SKM-1 (cell line): Measurements from ENCODE around the gene AHNAK2.
"Not testable (repeated sequence)": the region's sequence is repeated elsewhere in the genome, so short reads cannot be mapped to it uniquely, and the experiment has no call there.

Experiments used
- DNase-seq: peaks from one replicate; lab custom pipeline; 2025; ENCODE audit not compliant: unreplicated experiment; lab: John Stamatoyannopoulos, UW

Gene AHNAK2

DNA sequence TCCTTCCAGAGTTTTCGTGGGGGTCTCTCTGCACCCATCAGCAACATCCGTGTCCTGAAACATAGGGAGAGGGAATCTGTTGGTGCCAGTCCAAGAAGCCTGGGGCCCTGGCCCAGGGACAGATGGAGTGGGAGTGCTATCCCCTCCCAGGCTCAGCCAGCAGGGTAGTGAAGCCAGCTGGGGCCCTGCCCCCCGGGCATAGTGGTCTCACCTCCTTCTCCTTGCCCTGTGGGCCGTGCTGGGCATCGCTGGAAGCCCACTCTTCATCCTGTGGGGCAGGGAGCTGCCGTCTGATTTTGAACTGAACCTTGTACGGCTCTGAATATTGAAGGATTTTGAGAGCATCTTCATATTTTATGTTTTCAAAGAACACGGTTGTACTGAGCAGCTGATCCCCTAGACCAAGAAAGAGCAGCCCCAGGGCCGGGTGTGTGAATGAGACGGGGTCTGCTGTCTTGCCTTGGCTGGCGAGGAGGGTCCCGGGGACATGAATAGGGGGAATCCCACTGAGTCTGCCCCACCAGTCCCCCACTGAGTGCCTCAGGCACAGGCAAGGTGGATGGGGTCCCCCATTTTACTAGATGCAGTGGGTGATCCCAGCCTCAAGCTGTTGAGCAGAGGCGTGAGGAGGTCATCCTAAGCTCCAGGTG is 23.3 kb downstream of the AHNAK2 start:
- DNase-seq, result no peak

DNA sequence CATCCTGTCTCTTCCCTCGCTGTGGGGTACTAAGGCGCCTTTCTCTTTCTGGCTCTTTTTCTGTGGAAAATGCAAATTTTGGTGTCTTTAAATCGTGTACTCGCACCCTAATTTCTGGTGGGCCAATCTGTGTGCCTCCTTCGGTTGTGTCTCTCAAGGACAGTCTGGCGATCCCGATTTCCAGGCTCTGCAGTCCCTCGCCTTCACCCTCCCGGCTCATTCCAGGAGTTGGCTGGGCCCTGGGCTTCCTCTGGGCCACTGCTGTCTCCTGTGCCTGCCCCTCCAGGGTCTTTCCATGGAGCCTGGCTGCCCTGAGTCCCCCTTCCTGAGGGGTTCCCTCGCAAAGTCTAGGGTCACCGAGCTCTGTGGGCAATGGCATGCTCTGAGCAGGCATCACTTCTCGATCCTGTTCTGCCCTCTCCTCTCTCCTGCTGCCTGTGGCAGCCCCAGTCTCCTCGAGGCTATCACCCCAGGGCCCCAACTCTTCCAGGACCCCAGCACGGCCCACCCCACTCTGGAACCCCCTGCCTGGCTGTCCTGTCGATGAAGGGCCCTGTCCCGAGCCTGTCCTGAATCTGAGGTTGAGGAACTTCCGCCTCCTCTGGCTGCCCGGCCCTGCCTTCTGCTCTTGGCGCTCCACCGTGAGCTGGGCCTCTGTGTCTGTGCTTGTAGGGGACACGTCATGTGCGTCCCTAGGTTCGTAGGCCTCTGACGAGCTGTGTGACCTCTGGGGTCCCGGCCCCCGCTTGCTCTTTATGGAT is 24.1 kb downstream of the AHNAK2 start:
- no peak for DNase-seq

DNA sequence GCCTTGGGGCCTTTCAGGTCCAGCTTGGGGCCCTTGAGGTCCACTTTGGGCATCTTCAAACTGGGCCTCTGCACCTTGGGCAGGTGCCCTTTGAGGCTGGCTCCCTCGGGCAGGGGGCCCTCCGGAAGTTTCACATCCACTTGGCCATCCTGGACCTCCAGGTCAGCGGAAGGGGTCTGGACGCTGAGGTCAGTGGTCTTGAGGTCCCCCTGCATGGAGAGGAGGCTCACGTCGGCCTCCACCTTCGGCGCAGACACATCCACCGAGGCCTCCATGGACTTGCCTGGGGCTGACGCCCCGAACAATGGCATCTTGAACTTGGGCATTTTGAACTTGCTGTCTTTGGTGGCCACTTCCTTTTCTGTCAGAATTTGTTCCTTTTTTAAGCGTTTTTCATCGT is 25.1 kb downstream of the AHNAK2 start:
- DNase-seq, result no peak

DNA sequence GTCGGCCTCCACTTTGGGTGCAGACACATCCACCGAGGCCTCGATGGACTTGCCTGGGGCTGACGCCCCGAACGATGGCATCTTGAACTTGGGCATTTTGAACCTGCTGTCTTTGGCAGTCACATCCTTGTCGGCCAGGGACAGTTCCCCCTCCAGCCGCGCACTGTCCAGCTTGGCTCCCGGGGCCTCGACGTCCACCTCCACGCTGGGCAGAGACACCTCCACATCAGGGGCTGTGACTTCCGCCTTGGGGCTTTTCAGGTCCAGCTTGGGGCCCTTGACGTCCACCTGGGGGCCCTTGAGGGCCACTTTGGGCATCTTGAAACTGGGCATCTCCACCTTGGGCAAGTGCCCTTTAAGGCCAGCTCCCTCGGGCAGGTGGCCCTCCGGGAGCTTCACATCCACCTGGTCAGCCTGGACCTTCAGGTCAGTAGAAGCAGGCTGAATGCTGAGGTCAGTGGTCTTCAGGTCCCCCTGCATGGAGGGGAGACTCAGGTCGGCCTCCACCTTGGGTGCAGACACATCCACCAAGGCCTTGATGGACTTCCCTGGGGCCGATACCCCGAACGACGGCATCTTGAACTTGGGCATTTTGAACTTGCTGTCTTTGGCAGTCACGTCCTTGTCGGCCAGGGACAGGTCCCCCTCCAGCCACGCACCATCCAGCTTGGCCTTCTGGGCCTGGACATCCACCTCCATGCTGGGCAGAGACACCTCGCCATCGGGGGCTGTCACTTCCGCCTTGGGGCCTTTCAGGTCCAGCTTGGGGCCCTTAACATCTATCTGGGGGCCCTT is 26.1 kb downstream of the AHNAK2 start:
- not testable (repeated sequence) for DNase-seq

DNA sequence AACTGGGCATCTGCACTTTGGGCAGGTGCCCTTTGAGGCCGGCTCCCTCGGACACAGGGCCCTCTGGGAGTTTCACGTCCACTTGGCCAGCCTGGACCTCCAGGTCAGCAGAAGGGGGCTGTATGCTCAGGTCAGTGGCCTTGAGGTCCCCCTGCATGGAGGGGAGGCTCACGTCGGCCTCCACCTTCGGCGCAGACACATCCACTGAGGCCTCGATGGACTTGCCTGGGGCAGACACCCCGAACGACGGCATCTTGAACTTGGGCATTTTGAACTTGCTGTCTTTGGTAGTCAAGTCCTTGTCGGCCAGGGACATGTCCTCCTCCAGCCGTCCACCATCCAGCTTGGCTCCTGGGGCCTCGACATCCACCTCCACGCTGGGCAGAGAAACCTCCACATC is 27.5 kb downstream of the AHNAK2 start:
- not testable (repeated sequence) for DNase-seq

DNA sequence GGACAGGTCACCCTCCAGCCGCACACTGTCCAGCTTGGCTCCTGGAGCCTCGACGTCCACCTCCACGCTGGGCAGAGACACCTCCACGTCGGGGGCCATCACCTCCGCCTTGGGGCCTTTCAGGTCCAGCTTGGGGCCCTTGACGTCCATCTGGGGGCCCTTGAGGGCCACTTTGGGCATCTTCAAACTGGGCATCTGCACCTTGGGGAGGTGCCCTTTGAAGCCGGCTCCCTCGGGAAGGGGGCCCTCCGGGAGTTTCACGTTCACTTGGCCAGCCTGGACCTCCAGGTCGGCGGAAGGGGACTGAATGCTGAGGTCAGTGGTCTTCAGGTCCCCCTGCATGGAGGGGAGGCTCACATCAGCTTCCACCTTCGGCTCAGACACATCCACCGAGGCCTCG is 28.2 kb downstream of the AHNAK2 start:
- DNase-seq, result no peak

DNA sequence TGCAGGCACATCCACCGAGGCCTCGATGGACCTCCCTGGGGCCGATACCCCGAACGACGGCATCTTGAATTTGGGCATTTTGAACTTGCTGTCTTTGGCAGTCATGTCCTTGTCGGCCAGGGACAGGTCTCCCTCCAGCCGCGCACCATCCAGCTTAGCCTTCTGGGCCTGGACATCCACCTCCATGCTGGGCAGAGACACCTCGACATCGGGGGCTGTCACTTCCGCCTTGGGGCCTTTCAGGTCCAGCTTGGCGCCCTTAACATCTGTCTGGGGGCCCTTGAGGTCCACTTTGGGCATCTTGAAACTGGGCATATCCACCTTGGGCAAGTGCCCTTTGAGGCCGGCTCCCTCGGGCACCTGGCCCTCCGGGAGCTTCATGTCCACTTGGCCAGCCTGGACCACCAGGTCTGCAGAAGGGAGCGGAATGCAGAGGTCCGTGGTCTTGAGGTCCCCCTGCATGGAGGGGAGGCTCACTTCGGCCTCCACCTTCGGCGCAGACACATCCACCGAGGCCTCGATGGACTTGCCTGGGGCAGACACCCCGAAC is 28.7 kb downstream of the AHNAK2 start:
- DNase-seq, result not testable (repeated sequence)

DNA sequence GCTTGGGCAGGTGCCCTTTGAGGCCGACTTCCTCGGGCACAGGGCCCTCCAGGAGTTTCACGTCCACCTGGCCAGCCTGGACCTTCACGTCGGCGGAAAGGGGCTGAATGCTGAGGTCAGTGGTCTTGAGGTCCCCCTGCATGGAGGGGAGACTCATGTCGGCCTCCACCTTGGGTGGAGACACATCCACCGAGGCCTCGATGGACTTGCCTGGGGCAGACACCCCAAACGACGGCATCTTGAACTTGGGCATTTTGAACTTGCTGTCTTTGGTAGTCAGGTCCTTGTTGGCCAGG is 29.5 kb downstream of the AHNAK2 start:
- DNase-seq, result no peak

DNA sequence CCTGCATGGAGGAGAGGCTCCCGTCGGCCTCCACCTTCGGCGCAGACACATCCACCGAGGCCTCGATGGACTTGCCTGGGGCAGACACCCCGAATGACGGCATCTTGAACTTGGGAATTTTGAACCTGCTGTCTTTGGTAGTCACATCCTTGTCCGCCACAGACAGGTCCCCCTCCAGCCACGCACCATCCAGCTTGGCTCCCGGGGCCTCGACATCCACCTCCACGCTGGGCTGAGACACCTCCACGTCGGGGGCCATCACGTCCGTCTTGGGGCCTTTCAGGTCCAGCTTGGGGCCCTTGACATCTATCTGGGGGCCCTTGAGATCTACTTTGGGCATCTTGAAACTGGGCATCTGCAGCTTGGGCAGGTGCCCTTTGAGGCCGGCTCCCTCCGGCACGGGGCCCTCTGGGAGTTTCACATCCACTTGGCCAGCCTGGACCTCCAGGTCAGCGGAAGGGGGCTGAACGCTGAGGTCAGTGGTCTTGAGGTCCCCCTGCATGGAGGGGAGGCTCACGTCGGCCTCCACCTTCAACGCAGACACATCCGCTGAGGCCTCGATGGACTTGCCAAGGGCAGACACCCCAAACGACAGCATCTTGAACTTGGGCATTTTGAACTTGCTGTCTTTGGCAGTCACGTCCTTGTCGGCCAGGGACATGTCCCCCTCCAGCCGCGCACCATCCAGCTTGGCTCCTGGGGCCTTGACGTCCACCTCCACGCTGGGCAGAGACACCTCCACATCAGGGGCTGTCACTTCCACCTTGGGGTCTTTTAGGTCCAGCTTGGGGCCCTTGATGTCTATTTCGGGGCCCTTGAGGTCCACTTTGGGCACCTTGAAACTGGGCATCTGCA is 30.1 kb downstream of the AHNAK2 start:
- DNase-seq, result not testable (repeated sequence)

DNA sequence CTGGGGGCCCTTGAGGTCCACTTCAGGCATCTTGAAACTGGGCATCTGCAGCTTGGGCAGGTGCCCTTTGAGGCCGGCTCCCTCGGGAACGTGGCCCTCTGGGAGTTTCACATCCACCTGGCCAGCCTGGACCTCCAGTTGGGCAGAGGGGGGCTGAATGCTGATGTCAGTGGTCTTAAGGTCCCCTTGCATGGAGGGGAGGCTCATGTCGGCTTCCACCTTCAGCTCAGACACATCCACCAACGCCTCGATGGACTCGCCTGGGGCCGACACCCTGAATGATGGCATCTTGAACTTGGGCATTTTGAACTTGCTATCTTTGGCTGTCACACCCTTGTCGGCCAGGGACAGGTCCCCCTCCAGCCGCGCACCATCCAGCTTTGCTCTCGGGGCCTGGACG is 31.0 kb downstream of the AHNAK2 start:
- DNase-seq, result not testable (repeated sequence)

DNA sequence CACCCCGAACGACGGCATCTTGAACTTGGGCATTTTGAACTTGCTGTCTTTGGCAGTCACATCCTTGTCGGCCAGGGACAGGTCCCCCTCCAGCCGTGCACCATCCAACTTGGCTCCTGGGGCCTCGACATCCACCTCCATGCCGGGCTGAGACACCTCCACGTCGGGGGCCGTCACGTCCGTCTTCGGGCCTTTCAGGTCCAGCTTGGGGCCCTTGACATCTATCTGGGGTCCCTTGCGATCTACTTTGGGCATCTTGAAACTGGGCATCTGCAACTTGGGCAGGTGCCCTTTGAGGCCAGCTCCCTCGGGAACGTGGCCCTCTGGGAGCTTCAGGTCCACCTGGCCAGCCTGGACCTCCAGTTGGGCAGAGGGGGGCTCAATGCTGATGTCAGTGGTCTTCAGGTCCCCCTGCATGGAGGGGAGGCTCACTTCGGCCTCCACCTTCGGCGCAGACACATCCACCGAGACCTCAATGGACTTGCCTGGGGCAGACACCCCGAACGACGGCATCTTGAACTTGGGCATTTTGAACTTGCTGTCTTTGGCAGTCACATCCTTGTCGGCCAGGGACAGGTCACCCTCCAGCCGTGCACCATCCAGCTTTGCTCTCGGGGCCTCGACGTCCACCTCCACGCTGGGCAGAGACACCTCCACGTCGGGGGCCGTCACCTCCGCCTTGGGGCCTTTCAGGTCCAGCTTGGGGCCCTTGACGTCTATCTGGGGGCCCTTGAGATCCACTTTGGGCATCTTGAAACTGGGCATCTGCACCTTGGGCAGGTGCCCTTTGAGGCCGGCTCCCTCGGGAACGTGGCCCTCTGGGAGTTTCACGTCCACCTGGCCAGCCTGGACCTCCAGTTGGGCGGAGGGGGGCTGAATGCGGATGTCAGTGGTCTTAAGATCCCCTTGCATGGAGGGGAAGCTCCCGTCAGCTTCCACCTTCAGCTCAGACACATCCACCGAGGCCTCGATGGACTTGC is 31.9 kb downstream of the AHNAK2 start:
- DNase-seq, result not testable (repeated sequence)

DNA sequence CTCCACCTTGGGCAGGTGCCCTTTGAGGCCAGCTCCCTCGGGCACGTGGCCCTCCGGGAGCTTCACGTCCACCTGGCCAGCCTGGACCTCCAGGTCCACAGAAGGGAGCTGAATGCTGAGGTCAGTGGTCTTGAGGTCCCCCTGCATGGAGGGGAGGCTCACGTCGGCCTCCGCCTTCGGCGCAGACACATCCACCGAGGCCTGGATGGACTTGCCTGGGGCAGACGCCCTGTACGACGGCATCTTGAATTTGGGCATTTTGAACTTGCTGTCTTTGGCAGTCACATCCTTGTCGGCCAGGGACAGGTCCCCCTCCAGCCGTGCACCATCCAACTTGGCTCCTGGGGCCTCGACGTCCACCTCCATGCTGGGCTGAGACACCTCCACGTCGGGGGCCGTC is 32.9 kb downstream of the AHNAK2 start:
- DNase-seq, result not testable (repeated sequence)

DNA sequence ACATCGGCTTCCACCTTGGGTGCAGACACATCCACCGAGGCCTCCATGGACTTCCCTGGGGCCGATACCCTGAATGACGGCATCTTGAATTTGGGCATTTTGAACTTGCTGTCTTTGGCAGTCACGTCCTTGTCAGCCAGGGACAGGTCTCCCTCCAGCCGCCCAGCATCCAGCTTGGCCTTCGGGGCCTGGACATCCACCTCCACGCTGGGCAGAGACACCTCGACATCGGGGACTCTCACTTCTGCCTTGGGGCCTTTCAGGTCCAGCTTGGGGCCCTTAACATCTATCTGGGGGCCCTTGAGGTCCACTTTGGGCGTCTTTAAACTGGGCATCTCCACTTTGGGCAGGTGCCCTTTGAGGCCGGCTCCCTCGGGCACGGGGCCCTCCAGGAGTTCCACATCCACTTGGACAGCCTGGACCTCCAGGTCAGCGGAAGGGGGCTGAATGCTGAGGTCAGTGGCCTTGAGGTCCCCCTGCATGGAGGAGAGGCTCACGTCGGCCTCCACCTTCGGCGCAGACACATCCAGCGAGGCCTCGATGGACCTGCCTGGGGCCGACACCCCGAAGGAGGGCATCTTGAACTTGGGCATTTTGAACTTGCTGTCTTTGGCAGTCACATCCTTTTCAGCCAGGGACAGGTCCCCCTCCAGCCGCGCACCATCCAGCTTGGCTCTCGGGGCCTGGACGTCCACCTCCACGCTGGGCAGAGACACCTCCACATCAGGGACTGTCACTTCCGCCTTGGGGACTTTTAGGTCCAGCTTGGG is 33.6 kb downstream of the AHNAK2 start:
- not testable (repeated sequence) for DNase-seq

DNA sequence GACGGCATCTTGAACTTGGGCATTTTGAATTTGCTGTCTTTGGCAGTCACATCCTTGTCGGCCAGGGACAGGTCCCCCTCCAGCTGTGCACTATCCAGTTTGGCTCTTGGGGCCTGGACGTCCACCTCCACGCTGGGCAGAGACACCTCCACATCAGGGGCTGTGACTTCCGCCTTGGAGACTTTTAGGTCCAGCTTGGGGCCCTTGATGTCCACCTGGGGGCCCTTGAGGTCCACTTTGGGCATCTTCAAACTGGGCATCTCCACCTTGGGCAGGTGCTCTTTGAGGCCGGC is 34.2 kb downstream of the AHNAK2 start:
- DNase-seq, result not testable (repeated sequence)

DNA sequence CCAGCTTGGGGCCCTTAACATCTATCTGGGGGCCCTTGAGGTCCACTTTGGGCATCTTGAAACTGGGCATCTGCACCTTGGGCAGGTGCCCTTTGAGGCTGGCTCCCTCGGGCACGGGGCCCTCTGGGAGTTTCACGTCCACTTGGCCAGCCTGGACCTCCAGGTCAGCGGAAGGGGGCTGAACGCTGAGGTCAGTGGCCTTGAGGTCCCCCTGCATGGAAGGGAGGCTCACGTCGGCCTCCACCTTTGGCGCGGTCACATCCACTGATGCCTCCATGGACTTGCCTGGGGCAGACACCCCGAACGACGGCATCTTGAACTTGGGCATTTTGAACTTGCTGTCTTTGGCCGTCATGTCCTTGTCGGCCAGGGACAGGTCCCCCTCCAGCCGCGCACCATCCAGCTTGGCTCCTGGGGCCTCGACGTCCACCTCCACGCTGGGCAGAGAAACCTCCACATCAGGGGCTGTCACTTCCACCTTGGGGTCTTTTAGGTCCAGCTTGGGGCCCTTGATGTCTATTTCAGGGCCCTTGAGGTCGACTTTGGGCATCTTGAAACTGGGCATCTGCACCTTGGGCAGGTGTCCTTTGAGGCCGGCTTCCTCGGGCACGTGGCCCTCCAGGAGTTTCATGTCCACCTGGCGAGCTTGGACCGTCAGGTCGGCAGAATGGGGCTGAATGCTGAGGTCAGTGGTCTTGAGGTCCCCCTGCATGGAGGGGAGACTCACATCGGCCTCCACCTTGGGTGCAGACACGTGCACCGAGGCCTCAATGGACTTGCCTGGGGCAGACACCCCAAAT is 34.8 kb downstream of the AHNAK2 start:
- DNase-seq, result not testable (repeated sequence)

DNA sequence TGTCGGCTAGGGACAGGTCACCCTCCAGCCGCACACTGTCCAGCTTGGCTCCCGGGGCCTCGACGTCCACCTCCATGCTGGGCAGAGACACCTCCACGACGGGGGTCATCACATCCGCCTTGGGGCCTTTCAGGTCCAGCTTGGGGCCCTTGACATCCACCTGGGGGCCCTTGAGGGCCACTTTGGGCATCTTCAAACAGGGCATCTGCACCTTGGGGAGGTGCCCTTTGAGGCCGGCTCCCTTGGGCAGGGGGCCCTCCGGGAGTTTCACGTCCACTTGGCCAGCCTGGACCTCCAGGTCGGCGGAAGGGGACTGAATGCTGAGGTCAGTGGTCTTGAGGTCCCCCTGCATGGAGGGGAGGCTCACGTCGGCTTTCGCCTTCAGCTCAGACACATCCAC is 35.6 kb downstream of the AHNAK2 start:
- no peak for DNase-seq

DNA sequence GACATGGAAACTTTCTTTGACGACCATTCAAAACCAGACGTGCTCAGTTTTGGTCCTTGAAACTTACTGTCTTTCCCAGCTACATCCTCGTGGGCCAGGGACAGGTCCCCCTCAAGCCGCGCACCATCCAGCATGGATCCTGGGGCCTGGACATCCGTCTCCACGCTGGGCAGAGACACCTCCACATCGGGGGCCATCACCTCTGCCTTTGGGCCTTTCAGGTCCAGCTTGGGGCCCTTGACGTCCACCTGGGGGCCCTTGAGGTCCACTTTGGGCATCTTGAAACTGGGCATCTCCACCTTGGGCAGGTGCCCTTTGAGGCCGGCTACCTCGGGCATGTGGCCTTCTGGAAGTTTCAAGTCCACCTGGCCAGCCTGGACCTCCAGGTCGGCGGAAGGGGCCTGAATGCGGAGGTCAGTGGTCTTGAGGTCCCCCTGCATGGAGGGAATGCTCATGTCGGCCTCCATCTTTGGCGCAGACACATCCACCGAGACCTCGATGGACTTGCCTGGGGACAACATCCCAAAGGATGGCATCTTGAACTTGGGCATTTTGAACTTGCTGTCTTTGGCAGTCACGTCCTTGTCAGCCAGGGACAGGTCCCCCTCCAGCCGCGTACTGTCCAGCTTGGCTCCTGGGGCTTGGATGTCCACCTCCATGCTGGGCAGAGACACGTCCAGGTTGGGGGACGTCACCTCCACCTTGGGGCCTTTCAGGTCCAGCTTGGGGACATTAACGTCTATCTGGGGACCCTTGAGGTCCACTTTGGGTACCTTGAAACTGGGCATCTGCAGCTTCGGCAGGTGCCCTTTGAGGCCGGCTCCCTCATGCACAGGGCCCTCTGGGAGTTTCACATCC is 36.4 kb downstream of the AHNAK2 start:
- DNase-seq, result no peak
